GM18502 (cell line): Measurements from ENCODE around the gene TCHHL1.

Source experiments
- ATAC-seq: cut with Tn5 transposase; IDR thresholded peaks from one replicate; pipeline ENCODE4 v1.9.1; 2021; ENCODE audit warnings: mild to moderate bottlenecking; ENCODE audit not compliant: unreplicated experiment, poor library complexity

The TCHHL1 gene

DNA sequence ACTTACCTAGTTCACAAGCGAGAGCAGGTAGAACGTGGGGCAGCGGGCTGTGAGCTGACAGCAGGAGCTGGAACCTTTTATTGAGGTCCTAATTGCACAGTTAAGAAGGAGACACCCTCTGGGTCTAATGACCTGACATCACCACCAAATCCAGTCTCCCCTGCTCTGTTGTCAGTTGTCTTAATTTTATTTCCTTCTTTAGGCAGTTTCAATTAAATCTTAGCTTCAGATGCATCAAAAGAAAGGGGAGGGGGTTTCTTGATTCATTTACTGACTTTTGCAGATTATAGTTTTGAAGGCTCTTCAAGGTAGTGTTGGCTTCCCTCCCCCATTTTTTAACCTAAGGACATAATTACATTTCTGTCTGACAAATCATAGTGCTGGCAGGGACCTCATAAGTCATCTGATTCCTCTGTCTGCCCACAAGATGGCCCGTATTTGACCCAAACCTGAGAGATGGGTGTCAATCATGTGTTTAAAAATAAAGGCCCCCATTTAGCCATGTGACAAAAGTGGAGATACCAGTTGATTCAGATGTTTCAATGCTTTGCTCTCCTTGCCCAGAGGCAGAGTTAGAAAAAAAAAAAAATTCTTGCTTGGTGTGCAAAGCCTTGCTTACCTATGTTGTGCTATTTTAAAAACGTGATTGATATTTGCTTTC lies at the start of gene TCHHL1:
TSS of gene TCHHL1 (minus strand) at position 51 of the 661 bp plus-strand sequence. CDS start 921 bp downstream, outside the sequence.
- ATAC-seq, result no peak

GRCh38 chr1:152137215-152137614 lies 48.4 kb upstream of the TCHHL1 start:
- ATAC-seq, result no peak

- ATAC-seq, result no peak
Measured at GRCh38 chr1:152130186-152130585, 41.3 kb upstream of the TCHHL1 start.

DNA sequence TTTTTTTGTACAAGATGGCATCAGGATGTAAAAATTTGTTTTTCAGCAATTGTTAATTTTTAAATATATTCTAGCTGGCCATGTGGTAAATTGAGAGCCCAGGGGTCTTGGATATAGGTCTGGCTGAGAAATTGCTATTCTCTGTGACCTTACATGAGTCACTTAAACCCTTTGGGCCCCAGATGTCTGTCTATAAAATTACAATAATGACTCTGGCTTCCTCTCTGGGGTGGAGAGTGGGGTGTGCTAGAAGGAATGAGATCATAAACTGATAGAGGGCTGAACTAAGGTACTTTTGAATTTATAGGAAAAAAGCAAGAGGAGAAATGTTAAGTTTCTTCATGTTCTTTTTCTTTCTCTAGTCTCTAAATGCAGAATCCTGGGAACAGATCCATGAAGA lies 38.8 kb upstream of the TCHHL1 start:
- ATAC-seq, result no peak

GRCh38 chr1:152125834-152126443 lies 37.1 kb upstream of the TCHHL1 start:
- ATAC-seq, result no peak

GRCh38 chr1:152118915-152119314 lies 30.1 kb upstream of the TCHHL1 start:
- ATAC-seq, result no peak

DNA sequence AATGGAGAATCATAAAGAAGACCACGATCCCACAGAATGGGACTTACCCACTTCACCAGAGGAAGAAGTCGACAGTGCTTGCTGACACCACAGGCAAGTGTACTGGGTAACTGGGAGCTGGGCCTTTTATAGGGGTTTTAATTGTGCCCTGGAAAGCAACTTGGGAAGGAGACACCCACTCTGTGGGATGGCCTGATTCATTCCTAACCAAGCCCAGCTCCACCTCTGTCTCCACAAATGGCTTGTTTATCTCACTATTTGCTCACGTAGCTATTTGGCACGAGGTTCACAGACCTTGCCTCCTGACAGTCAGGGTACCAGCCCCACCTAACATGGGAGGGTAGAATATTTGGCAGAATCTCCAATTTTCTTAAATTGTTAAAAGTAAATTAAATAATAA lies 26.5 kb upstream of the TCHHL1 start, which contains the start of gene TCHH:
TSS of gene TCHH (minus strand) at position 101 of the 400 bp plus-strand sequence. CDS start 1,364 bp downstream, outside the sequence.
- ATAC-seq, result no peak

DNA sequence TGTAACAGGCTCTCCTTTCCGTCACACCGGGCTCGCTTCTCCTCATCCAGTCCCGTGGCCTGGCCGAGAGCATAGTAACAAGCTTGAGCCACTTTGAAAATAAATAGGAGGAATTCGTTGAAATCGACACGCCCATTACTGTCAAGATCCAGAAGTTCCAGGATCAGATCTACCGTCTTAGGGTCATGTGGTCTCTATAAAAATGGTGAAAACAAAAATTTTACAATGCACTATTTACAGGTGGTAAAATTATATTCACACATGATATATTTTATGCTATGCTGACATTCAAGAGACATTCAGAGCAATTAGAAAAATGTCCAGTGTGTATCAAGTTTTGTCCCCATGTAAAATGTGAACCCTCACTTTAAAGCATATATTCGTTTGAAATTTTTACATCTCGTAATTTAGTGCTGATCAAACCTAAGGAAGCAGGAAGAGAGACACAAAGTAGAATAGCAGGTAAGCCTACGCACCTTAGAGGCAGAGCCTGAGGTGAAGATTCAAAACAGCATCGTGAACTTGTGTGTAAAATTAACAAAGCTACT lies 24.1 kb upstream of the TCHHL1 start:
- ATAC-seq, result no peak

- no peak for ATAC-seq
Measured at GRCh38 chr1:152112101-152112884, 23.4 kb upstream of the TCHHL1 start.

GRCh38 chr1:152111515-152111968 lies 22.7 kb upstream of the TCHHL1 start:
- no peak for ATAC-seq

DNA sequence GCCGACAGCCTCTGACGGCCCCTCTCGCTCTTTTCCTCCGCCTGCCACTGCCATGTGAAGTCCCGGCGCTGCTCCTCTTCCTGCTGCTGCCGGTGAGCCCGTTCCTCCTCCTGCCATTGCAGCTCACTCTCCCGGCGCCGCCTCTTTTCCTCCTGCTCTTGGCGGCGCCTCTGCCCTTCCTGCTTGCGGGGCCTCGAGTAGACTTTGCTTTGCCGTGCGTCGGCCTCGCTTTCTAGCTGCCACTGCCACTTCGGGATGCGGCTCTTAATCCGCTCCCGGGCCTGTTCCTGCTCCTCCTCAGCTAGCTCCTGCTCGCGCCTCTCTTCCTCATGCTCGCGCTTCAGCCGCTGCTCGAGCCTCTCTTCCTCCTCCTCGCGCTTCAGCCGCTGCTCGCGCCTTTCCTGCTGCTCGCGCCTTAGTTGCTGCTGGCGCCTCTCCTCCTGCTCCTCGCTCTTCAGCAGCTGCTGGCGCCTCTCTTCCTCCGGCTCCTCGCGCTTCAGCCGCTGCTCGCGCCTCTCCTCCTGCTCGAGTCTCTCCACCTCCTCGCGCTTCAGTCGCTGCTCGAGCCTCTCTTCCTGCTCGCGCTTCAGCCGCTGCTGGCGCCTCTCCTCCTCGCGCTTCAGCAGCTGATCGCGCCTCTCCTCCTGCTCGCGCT lies 22.1 kb upstream of the TCHHL1 start:
- no peak for ATAC-seq

DNA sequence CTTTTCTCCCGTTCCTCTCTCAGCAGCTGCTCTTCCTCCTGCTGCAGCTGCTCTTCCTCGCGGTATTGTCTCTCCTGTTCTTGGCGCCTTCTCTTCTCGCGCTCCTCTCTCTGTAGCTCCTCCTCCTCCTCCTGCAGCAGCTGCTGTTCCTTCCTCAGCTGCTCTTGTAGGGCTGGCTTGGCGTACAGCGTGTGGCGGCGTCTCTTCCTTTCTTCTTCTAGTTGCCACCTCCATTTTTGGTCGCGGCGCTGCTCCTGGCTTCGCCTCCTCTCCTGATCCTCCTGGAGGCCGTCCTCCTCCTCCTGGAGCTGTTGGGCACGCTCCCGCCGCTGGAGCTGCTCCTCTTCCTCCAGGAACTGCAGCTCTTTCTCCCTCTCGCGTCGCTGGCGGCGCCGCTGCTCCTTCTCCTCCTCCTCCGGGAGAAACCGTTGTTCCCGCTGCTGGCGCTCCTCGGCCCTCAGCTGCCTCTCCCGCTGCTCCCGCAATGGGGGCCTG lies 21.5 kb upstream of the TCHHL1 start:
- no peak for ATAC-seq

GRCh38 chr1:152109998-152110294 lies 21.1 kb upstream of the TCHHL1 start:
- ATAC-seq, result no peak

GRCh38 chr1:152109231-152109997 lies 20.6 kb upstream of the TCHHL1 start:
- no peak for ATAC-seq

GRCh38 chr1:152108882-152109222 lies 20.0 kb upstream of the TCHHL1 start:
- no peak for ATAC-seq

GRCh38 chr1:152107984-152108881 lies 19.4 kb upstream of the TCHHL1 start:
- ATAC-seq, result no peak

DNA sequence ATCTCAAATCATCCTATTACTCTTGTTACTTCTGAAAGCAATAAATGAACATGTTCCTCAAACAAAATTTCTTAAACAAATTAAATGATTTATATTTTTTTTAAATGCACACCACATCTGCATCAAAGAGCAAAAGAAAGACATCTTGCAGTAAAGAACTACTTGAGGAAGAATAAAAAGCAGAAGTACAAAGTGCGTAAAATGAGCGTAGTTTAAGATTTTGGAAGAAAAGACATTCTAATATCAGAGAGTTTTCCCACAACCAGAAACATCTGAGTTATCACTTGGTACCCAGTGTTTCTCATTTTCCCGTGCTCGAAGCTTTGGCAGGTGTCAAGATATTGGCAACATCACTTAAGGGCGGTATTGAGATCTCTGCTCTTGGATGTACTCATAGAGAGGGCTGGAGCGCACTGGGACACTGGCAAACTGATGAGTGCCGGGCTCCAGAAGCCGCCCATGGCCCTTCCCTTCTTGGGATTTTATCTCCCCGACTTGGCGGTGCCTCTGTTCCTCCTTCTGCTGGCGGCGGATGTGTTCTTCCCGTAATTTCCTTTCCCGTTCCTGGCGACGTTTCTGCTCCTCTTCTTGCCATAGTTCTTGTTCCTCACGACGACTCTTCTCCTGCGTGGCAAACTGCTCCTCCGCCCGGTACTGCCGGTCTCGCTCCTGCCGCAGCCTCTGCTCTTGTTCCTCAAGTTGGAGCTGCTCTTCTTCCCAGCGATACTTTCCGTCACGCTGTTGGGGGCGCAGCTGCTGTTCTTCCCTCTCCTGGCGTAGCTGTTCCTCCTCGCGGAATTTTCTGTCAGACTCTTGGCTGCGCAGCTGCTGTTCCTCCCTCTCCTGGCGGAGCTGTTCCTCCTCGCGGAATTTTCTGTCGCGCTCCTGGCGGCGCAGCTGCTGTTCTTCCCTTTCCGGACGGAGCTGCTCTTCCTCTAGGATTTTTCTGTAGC lies 18.4 kb upstream of the TCHHL1 start:
- ATAC-seq, result no peak

DNA sequence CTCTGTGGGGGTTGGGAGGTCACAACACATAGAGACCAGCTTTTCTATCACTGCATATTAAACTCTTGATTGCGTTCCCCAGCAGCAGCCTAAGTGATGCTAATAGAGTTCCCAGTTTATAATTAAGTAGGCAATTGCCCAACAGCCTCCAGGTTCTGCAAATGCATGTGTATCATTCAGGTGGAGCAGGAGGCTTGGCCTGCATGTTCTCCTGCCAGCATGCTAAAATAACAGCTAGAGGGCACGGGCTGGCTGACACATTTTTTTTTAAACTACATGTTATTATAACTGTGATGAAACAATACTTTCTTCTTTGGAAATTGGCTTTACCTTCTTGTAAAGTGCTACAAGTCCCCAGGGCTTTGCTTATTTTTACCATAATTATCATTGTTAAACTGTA lies 16.0 kb upstream of the TCHHL1 start:
- no peak for ATAC-seq
